H9 (cell line): ENCODE data around the gene TRPC4AP. TPM values are rescaled to one million over a fixed set of nuclear protein-coding genes. Genes with fewer than 3 reads are reported as not detected.
A peak's percentile ranks its signal among the peaks of the same experiment; 100 is the strongest.

ENCODE experiments used
- DNase-seq: peaks from one replicate; pipeline ENCODE4 v3.0.0-alpha.2; 2017
- H2AFZ ChIP-seq: one replicate; pipeline ENCODE4 v1.6.1; 2013; ENCODE audit warnings: mild to moderate bottlenecking, low read length, control low read depth, moderate library complexity
- H2AK5ac ChIP-seq: 2 replicates; pipeline ENCODE4 v1.6.1; 2013; ENCODE audit warnings: low read length, control low read depth, mixed read lengths; ENCODE audit not compliant: insufficient read length
- H2BK120ac ChIP-seq: one replicate; pipeline ENCODE4 v1.6.1; 2013; ENCODE audit warnings: low read depth, mild to moderate bottlenecking, low read length, control low read depth, inconsistent platforms; ENCODE audit not compliant: poor library complexity, severe bottlenecking
- H2BK12ac ChIP-seq: 2 replicates; pipeline ENCODE4 v1.6.1; 2013; ENCODE audit warnings: low read length, control low read depth, mixed read lengths, low read depth; ENCODE audit not compliant: insufficient read length
- H2BK15ac ChIP-seq: 2 replicates; pipeline ENCODE4 v1.6.1; 2013; ENCODE audit warnings: low read depth, low read length, control low read depth
- H2BK20ac ChIP-seq: one replicate; pipeline ENCODE4 v1.6.1; 2013; ENCODE audit warnings: low read depth, mild to moderate bottlenecking, low read length, control low read depth, inconsistent platforms; ENCODE audit not compliant: poor library complexity, severe bottlenecking
- H2BK5ac ChIP-seq: 2 replicates; pipeline ENCODE4 v1.6.1; 2013; ENCODE audit warnings: low read length, control low read depth, mixed read lengths; ENCODE audit not compliant: insufficient read length
- H3K14ac ChIP-seq: 2 replicates; pipeline ENCODE4 v1.6.1; 2013; ENCODE audit warnings: low read length, control low read depth; ENCODE audit not compliant: insufficient read depth
- H3K18ac ChIP-seq: 2 replicates; pipeline ENCODE4 v1.6.1; 2013; ENCODE audit warnings: low read depth, mild to moderate bottlenecking, mixed read lengths, low read length, control low read depth; ENCODE audit not compliant: insufficient read length
- H3K23ac ChIP-seq: 2 replicates; pipeline ENCODE4 v1.6.1; 2013; ENCODE audit warnings: low read length, control low read depth, mixed read lengths, low read depth; ENCODE audit not compliant: insufficient read length
- H3K23me2 ChIP-seq: 2 replicates; pipeline ENCODE4 v1.6.1; 2013; ENCODE audit warnings: low read depth, mild to moderate bottlenecking, mixed read lengths, low read length, control low read depth; ENCODE audit not compliant: insufficient read length, poor library complexity, severe bottlenecking
- H3K27ac ChIP-seq: 2 replicates; pipeline ENCODE4 v1.5.1; 2013; ENCODE audit warnings: low read length, control low read depth, mixed read lengths, low read depth; ENCODE audit not compliant: insufficient read length
- H3K27me3 ChIP-seq: 2 replicates; pipeline ENCODE4 v1.6.1; 2013; ENCODE audit warnings: low read length, control low read depth, inconsistent platforms; ENCODE audit not compliant: insufficient read depth
- H3K4ac ChIP-seq: 2 replicates; pipeline ENCODE4 v1.6.1; 2013; ENCODE audit warnings: low read depth, mild to moderate bottlenecking, control low read depth, inconsistent platforms, low read length, moderate library complexity
- H3K4me1 ChIP-seq: 2 replicates; pipeline ENCODE4 v1.6.1; 2013; ENCODE audit warnings: low read length, control low read depth, inconsistent platforms; ENCODE audit not compliant: insufficient read depth
- H3K4me2 ChIP-seq: 2 replicates; pipeline ENCODE4 v1.6.1; 2013; ENCODE audit warnings: low read length, control low read depth, mixed read lengths; ENCODE audit not compliant: insufficient read length, insufficient read depth
- H3K56ac ChIP-seq: 2 replicates; pipeline ENCODE4 v1.6.1; 2013; ENCODE audit warnings: low read depth, mild to moderate bottlenecking, mixed read lengths, low read length, control low read depth; ENCODE audit not compliant: insufficient read length
- H3K79me1 ChIP-seq: 2 replicates; pipeline ENCODE4 v1.6.1; 2013; ENCODE audit warnings: low read depth, mild to moderate bottlenecking, moderate library complexity, low read length, control low read depth, inconsistent platforms; ENCODE audit not compliant: insufficient read depth, poor library complexity, severe bottlenecking
- H3K79me2 ChIP-seq: 2 replicates; pipeline ENCODE4 v1.6.1; 2013; ENCODE audit warnings: low read length, control low read depth, inconsistent platforms; ENCODE audit not compliant: insufficient read depth
- H3K9ac ChIP-seq: 2 replicates; pipeline ENCODE4 v1.6.1; 2013; ENCODE audit warnings: low read length, control low read depth, mixed read lengths; ENCODE audit not compliant: insufficient read length; ENCODE audit errors: extremely low read depth
- H3K9me3 ChIP-seq: one replicate; pipeline ENCODE4 v1.6.1; 2013; ENCODE audit warnings: low read depth, low read length, inconsistent platforms; ENCODE audit not compliant: control insufficient read depth
- H3T11ph ChIP-seq: one replicate; pipeline ENCODE4 v1.6.1; 2013; ENCODE audit warnings: mild to moderate bottlenecking, low read length, control low read depth, inconsistent platforms
- H4K20me1 ChIP-seq: one replicate; pipeline ENCODE4 v1.6.1; 2013; ENCODE audit not compliant: control insufficient read depth, insufficient read length, insufficient read depth
- H4K5ac ChIP-seq: 2 replicates; pipeline ENCODE4 v1.6.1; 2013; ENCODE audit warnings: low read depth, mild to moderate bottlenecking, mixed read lengths, low read length, control low read depth; ENCODE audit not compliant: insufficient read length
- H4K8ac ChIP-seq: replicated peaks from 2 replicates; pipeline ENCODE4 v1.6.1; 2013; ENCODE audit warnings: low read length, control low read depth, mixed read lengths, low read depth; ENCODE audit not compliant: insufficient read length
- H4K91ac ChIP-seq: 2 replicates; pipeline ENCODE4 v1.6.1; 2013; ENCODE audit warnings: low read depth, mild to moderate bottlenecking, moderate library complexity, mixed read lengths, low read length, control low read depth; ENCODE audit not compliant: insufficient read length
- H3K27ac Mint-ChIP-seq, 3 experiments: 2 replicates in 2 of 3; 3 replicates in 1 of 3; pipeline ENCODE4 v1.8.0; 2020 to 2021; ENCODE audit warnings: mixed read lengths in 3 of 3, mild to moderate bottlenecking in 1 of 3, moderate library complexity in 1 of 3
- H3K27me3 Mint-ChIP-seq: 2 replicates; pipeline ENCODE4 v1.8.0; 2021; ENCODE audit warnings: low read depth, mild to moderate bottlenecking, moderate library complexity, mixed read lengths
- H3K36me3 Mint-ChIP-seq, 3 experiments: 2 replicates in 2 of 3; 3 replicates in 1 of 3; pipeline ENCODE4 v1.8.0; 2020 to 2021; ENCODE audit warnings: low read depth in 3 of 3, mixed read lengths in 3 of 3; ENCODE audit not compliant: insufficient read depth in 1 of 3
- H3K4me1 Mint-ChIP-seq, 2 experiments: 2 replicates each; pipeline ENCODE4 v1.8.0; 2020; ENCODE audit warnings: mixed read lengths in 2 of 2
- H3K4me3 Mint-ChIP-seq, 2 experiments: 2 replicates in 1 of 2; 3 replicates in 1 of 2; pipeline ENCODE4 v1.8.0; 2020 to 2021; ENCODE audit warnings: mild to moderate bottlenecking in 2 of 2, mixed read lengths in 2 of 2, moderate library complexity in 1 of 2
- H3K9me3 Mint-ChIP-seq, 2 experiments: 2 replicates in 1 of 2; 3 replicates in 1 of 2; pipeline ENCODE4 v1.8.0; 2020; ENCODE audit warnings: mild to moderate bottlenecking in 2 of 2, mixed read lengths in 2 of 2, moderate library complexity in 1 of 2
- WGBS: extraction: QIAGEN DNeasy Blood & Tissue Kit; methylation state at CpG from one replicate; pipeline ENCODE4 v1.1.7; 2013; ENCODE audit warnings: missing lambda C conversion rate, low lambda C conversion rate, mixed read lengths; ENCODE audit not compliant: insufficient read length; ENCODE audit errors: extremely low coverage; 5-methylcytosine and 5-hydroxymethylcytosine counted together
- total RNA-seq: library from RNA; stranded (reverse); gene quantifications from 2 replicates; pipeline ENCODE4 v1.2.1, GENCODE V29; 2021
- TF ChIP-seq, protein P1 (sequence below): fragments of 200-600 bp; sonication (generic); conservative IDR thresholded peaks from 3 replicates; pipeline ENCODE4 v1.8.0; 2021; ENCODE audit warnings: antibody characterized with exemption, mild to moderate bottlenecking

TRPC4AP gene
- total RNA-seq, 1 experiment from 2014 or later: 93.9 TPM

DNA sequence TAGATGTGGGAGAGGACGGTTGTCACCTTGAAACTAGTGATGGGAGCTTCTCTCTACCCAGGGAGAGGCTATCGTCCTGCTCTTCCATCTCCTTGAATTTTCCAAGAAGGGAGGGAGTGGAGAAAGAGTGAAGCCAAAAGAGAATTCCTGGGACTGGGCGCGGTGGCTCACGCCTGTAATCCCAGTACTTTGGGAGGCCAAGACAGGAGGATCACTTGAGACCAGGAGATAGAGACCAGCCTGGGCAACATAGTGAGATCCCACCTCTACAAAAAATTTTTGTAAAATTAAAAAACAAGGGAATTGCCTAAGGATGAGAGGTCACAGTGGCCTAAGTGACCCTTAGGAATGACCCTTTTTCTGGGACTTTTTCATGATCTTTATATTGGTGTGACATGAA is 128.1 kb downstream of the TRPC4AP start:
- Histone ChIP-seq H3K9ac (no peak overlapping the region), H2BK12ac (no peak overlapping the region), H3K56ac (no peak overlapping the region), H3T11ph (no peak overlapping the region), H3K4ac (no peak overlapping the region), H2BK20ac (no peak overlapping the region), H4K5ac (no peak overlapping the region), H2AFZ (no peak overlapping the region), H3K4me2 (no peak overlapping the region), H2BK5ac (no peak overlapping the region), H3K79me2 (no peaks in the 10 kb centered on the region), H3K14ac (no peak overlapping the region), H2AK5ac (no peak overlapping the region), H4K91ac (no peak overlapping the region), H2BK120ac (no peak overlapping the region), H3K27ac (no peak overlapping the region), H3K27me3 (no peaks in the 10 kb centered on the region), H3K23ac (no peak overlapping the region), H3K18ac (no peak overlapping the region), H2BK15ac (no peak overlapping the region), H3K4me1 (no peaks in the 10 kb centered on the region), H4K20me1 (no peaks in the 10 kb centered on the region), H3K9me3 (no peaks in the 10 kb centered on the region), H3K23me2 (no peaks in the 10 kb centered on the region), H3K79me1 (no peaks in the 10 kb centered on the region), H4K8ac (no peak overlapping the region)
- TF ChIP-seq, protein P1, sequence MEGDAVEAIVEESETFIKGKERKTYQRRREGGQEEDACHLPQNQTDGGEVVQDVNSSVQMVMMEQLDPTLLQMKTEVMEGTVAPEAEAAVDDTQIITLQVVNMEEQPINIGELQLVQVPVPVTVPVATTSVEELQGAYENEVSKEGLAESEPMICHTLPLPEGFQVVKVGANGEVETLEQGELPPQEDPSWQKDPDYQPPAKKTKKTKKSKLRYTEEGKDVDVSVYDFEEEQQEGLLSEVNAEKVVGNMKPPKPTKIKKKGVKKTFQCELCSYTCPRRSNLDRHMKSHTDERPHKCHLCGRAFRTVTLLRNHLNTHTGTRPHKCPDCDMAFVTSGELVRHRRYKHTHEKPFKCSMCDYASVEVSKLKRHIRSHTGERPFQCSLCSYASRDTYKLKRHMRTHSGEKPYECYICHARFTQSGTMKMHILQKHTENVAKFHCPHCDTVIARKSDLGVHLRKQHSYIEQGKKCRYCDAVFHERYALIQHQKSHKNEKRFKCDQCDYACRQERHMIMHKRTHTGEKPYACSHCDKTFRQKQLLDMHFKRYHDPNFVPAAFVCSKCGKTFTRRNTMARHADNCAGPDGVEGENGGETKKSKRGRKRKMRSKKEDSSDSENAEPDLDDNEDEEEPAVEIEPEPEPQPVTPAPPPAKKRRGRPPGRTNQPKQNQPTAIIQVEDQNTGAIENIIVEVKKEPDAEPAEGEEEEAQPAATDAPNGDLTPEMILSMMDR: no peak
- no peak overlapping the region for H3K4me3 Mint-ChIP-seq
- 0 out of 7 replicates have a peak overlapping the region, but pooled peaks of 1 of the 3 experiments have one; percentile 11 for H3K27ac Mint-ChIP-seq
- H3K9me3 Mint-ChIP-seq: no peaks in the 10 kb centered on the region
- no peaks in the 10 kb centered on the region; the same call in 1 of the 2 replicates for H3K27me3 Mint-ChIP-seq
- no peaks in the 10 kb centered on the region for H3K36me3 Mint-ChIP-seq
- peaks cover 22% of the 10 kb centered on the region in 2 experiments for H3K4me1 Mint-ChIP-seq
- no CpG with 5 or more reads among the region's 5 CpGs for WGBS
- no peak for DNase-seq
